Trophoblast cell (in vitro differentiated cells and primary cell): ENCODE measurements around the gene PAQR6.
A peak's percentile ranks its signal among the peaks of the same experiment; 100 is the strongest.

ENCODE experiments used
- DNase-seq, 2 donors: peaks; one replicate each; pipeline ENCODE4 v3.0.0-alpha.2; 2016
- H2AFZ ChIP-seq: 2 replicates; pipeline ENCODE4 v1.6.1; 2013; ENCODE audit warnings: low read length, moderate library complexity, mild to moderate bottlenecking; ENCODE audit not compliant: insufficient read depth, poor library complexity
- H2AK5ac ChIP-seq: 2 replicates; pipeline ENCODE4 v1.6.1; 2013; ENCODE audit warnings: mild to moderate bottlenecking, low read length
- H2BK120ac ChIP-seq: 2 replicates; pipeline ENCODE4 v1.6.1; 2013; ENCODE audit warnings: low read length, mild to moderate bottlenecking, moderate library complexity; ENCODE audit not compliant: insufficient read depth, poor library complexity
- H2BK12ac ChIP-seq: 2 replicates; pipeline ENCODE4 v1.6.1; 2013; ENCODE audit warnings: mild to moderate bottlenecking, low read length, moderate library complexity
- H2BK5ac ChIP-seq: 2 replicates; pipeline ENCODE4 v1.6.1; 2013; ENCODE audit warnings: low read length, low read depth, moderate library complexity, mild to moderate bottlenecking; ENCODE audit not compliant: poor library complexity
- H3K14ac ChIP-seq: 2 replicates; pipeline ENCODE4 v1.6.1; 2013; ENCODE audit warnings: mild to moderate bottlenecking, low read length
- H3K18ac ChIP-seq: 2 replicates; pipeline ENCODE4 v1.6.1; 2013; ENCODE audit warnings: mild to moderate bottlenecking, low read length
- H3K23ac ChIP-seq: 2 replicates; pipeline ENCODE4 v1.6.1; 2013; ENCODE audit warnings: low read length
- H3K27ac ChIP-seq: 2 replicates; pipeline ENCODE4 v1.5.1; 2013; ENCODE audit warnings: low read depth, mild to moderate bottlenecking, inconsistent platforms, low read length, moderate library complexity
- H3K27me3 ChIP-seq: 2 replicates; pipeline ENCODE4 v1.6.1; 2013; ENCODE audit warnings: inconsistent platforms, mild to moderate bottlenecking, low read length, moderate library complexity; ENCODE audit not compliant: insufficient read depth
- H3K36me3 ChIP-seq, 2 experiments: 1 replicate in 1 of 2; 2 replicates in 1 of 2; pipeline ENCODE4 v1.6.1; 2013; ENCODE audit warnings: low read length in 2 of 2, mild to moderate bottlenecking in 2 of 2, moderate library complexity in 1 of 2; ENCODE audit not compliant: insufficient read depth in 2 of 2, control insufficient read depth in 1 of 2
- H3K4ac ChIP-seq: 2 replicates; pipeline ENCODE4 v1.6.1; 2013; ENCODE audit warnings: low read depth, mild to moderate bottlenecking, low read length, moderate library complexity
- H3K4me1 ChIP-seq, 2 experiments: 1 replicate in 1 of 2; 2 replicates in 1 of 2; pipeline ENCODE4 v1.6.1; 2013; ENCODE audit warnings: low read length in 2 of 2, mild to moderate bottlenecking in 2 of 2, moderate library complexity in 1 of 2; ENCODE audit not compliant: insufficient read depth in 2 of 2, control insufficient read depth in 1 of 2
- H3K4me2 ChIP-seq: 2 replicates; pipeline ENCODE4 v1.6.1; 2013; ENCODE audit warnings: inconsistent platforms, mild to moderate bottlenecking, low read length, moderate library complexity
- H3K4me3 ChIP-seq: 2 replicates; pipeline ENCODE4 v1.5.1; 2013; ENCODE audit warnings: mild to moderate bottlenecking, low read depth, low read length, inconsistent platforms
- H3K79me1 ChIP-seq: one replicate; pipeline ENCODE4 v1.6.1; 2013; ENCODE audit warnings: low read length
- H3K79me2 ChIP-seq: 2 replicates; pipeline ENCODE4 v1.6.1; 2013; ENCODE audit warnings: low read length, mild to moderate bottlenecking; ENCODE audit not compliant: control insufficient read depth, insufficient read depth, poor library complexity
- H3K9ac ChIP-seq: 2 replicates; pipeline ENCODE4 v1.6.1; 2013; ENCODE audit warnings: mild to moderate bottlenecking, low read length
- H3K9me3 ChIP-seq: 2 replicates; pipeline ENCODE4 v1.6.1; 2013; ENCODE audit warnings: low read depth, mild to moderate bottlenecking, control low read depth, inconsistent platforms, low read length; ENCODE audit not compliant: insufficient read depth
- H4K12ac ChIP-seq: 2 replicates; pipeline ENCODE4 v1.6.1; 2013; ENCODE audit warnings: low read depth, mild to moderate bottlenecking, low read length, moderate library complexity
- H4K8ac ChIP-seq: 2 replicates; pipeline ENCODE4 v1.6.1; 2013; ENCODE audit warnings: low read depth, mild to moderate bottlenecking, low read length, moderate library complexity
- H4K91ac ChIP-seq: one replicate; pipeline ENCODE4 v1.6.1; 2013; ENCODE audit warnings: low read depth, mild to moderate bottlenecking, low read length, moderate library complexity
- WGBS: extraction: QIAGEN DNeasy Blood & Tissue Kit; methylation state at CpG from one replicate; pipeline ENCODE4 v1.1.7; 2013; ENCODE audit warnings: missing lambda C conversion rate; ENCODE audit not compliant: insufficient read length, insufficient coverage; ENCODE audit errors: extremely low coverage; 5-methylcytosine and 5-hydroxymethylcytosine counted together

PAQR6 gene

GRCh38 chr1:156263288-156263655 is 15.4 kb upstream of the PAQR6 start:
- no peaks in the 10 kb centered on the region for H3K4me1 ChIP-seq
- H3K23ac ChIP-seq = no peak overlapping the region
- no peak overlapping the region for H2AK5ac ChIP-seq
- H3K14ac ChIP-seq = no peak overlapping the region
- H2BK120ac ChIP-seq = no peak overlapping the region
- no peak overlapping the region for H2BK5ac ChIP-seq
- no peak overlapping the region for H4K8ac ChIP-seq
- no peak overlapping the region for H2AFZ ChIP-seq
- no peak overlapping the region for H3K4me3 ChIP-seq
- no peak overlapping the region for H3K4me2 ChIP-seq
- no peak overlapping the region for H2BK12ac ChIP-seq
- no peaks in the 10 kb centered on the region for H3K27me3 ChIP-seq
- H3K36me3 ChIP-seq = peaks cover 84 to 90% of the 10 kb centered on the region in 2 experiments
- H3K79me1 ChIP-seq = no peaks in the 10 kb centered on the region
- no peak overlapping the region for H3K9ac ChIP-seq
- H3K9me3 ChIP-seq = no peaks in the 10 kb centered on the region
- no peak overlapping the region for H4K12ac ChIP-seq
- H3K4ac ChIP-seq = no peak overlapping the region
- no CpG with 5 or more reads among the region's 9 CpGs for WGBS
- no peak overlapping the region for H4K91ac ChIP-seq
- no peak for DNase-seq
- no peak overlapping the region for H3K18ac ChIP-seq
- H3K79me2 ChIP-seq = no peaks in the 10 kb centered on the region
- H3K27ac ChIP-seq = no peak overlapping the region

- H4K12ac ChIP-seq = no peak overlapping the region
- H3K27ac ChIP-seq = no peak overlapping the region
- no peak overlapping the region for H4K8ac ChIP-seq
- no peak overlapping the region for H4K91ac ChIP-seq
- H2BK12ac ChIP-seq = no peak overlapping the region
- H2BK5ac ChIP-seq = no peak overlapping the region
- peak in 1 of 2 donors; percentile 47 for DNase-seq
- H3K18ac ChIP-seq = no peak overlapping the region
- H3K36me3 ChIP-seq = peaks cover 82 to 90% of the 10 kb centered on the region in 2 experiments
- no peak overlapping the region for H3K14ac ChIP-seq
- WGBS = no CpG with 5 or more reads among the region's 9 CpGs
- H3K4me1 ChIP-seq = no peaks in the 10 kb centered on the region
- H3K23ac ChIP-seq = no peak overlapping the region
- H3K4me2 ChIP-seq = no peak overlapping the region
- H2AFZ ChIP-seq = no peak overlapping the region
- no peak overlapping the region for H2AK5ac ChIP-seq
- H3K79me2 ChIP-seq = no peaks in the 10 kb centered on the region
- no peaks in the 10 kb centered on the region for H3K79me1 ChIP-seq
- no peak overlapping the region for H3K9ac ChIP-seq
- H3K4me3 ChIP-seq = no peak overlapping the region
- no peak overlapping the region for H2BK120ac ChIP-seq
- H3K9me3 ChIP-seq = no peaks in the 10 kb centered on the region
- no peak overlapping the region for H3K4ac ChIP-seq
- no peaks in the 10 kb centered on the region for H3K27me3 ChIP-seq
Observed at GRCh38 chr1:156262461-156263287, 14.8 kb upstream of the PAQR6 start.

GRCh38 chr1:156260896-156261295 is 13.0 kb upstream of the PAQR6 start:
- Histone ChIP-seq H3K4me3 (no peak overlapping the region), H4K12ac (no peak overlapping the region), H3K4ac (no peak overlapping the region), H3K18ac (no peak overlapping the region), H3K4me1 (no peaks in the 10 kb centered on the region), H2BK120ac (no peak overlapping the region), H3K27ac (no peak overlapping the region), H2BK12ac (no peak overlapping the region), H3K23ac (no peak overlapping the region), H3K14ac (no peak overlapping the region), H3K36me3 (peaks cover 75 to 87% of the 10 kb centered on the region in 2 experiments), H3K79me1 (no peaks in the 10 kb centered on the region), H3K9me3 (no peaks in the 10 kb centered on the region), H3K4me2 (no peak overlapping the region), H3K9ac (no peak overlapping the region), H2AK5ac (no peak overlapping the region), H3K27me3 (no peaks in the 10 kb centered on the region), H4K91ac (no peak overlapping the region), H3K79me2 (no peaks in the 10 kb centered on the region), H4K8ac (no peak overlapping the region), H2AFZ (no peak overlapping the region), H2BK5ac (no peak overlapping the region)
- WGBS = no CpG with 5 or more reads among the region's 2 CpGs
- DNase-seq = no peak

DNA sequence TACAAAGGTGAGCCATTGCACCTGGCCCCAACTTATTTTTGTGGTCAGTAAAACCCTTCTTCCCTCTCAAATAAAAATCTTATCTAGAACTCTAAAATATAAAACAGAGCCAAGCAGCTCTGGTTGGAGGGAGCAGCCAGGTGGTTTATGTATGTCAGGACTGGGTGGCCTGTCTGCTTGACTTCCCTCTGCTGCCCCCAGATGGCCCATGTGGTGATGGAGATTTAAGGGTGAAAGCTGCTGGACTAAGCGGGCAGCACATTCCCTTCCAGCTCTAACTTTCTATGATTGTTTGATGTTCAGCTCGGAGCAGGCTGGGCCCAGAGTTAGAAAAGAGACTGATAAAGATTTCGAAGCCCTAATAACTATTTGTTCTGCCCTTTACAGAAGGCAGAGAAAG is 11.9 kb upstream of the PAQR6 start:
- Histone ChIP-seq H2AFZ (no peak overlapping the region), H3K23ac (no peak overlapping the region), H3K4me3 (no peak overlapping the region), H2BK120ac (no peak overlapping the region), H3K18ac (no peak overlapping the region), H3K79me2 (no peaks in the 10 kb centered on the region), H3K4me2 (no peak overlapping the region), H3K27me3 (no peaks in the 10 kb centered on the region), H3K14ac (no peak overlapping the region), H3K9ac (no peak overlapping the region), H2BK12ac (no peak overlapping the region), H4K8ac (no peak overlapping the region), H2AK5ac (no peak overlapping the region), H4K91ac (no peak overlapping the region), H3K27ac (no peak overlapping the region), H3K9me3 (no peaks in the 10 kb centered on the region), H3K79me1 (no peaks in the 10 kb centered on the region), H2BK5ac (no peak overlapping the region), H3K4ac (no peak overlapping the region), H3K4me1 (no peaks in the 10 kb centered on the region), H4K12ac (no peak overlapping the region), H3K36me3 (peaks cover 66 to 80% of the 10 kb centered on the region in 2 experiments)
- no CpG with 5 or more reads among the region's 3 CpGs for WGBS
- DNase-seq = no peak
